Stimulated activated CD8-positive, alpha-beta memory T cell treated with anti-CD3 and anti-CD28 coated beads, Interleukin-2, amount 100 ng/mL, for 1 hour (primary cell): ENCODE data around the gene ANKRD44.
A peak's percentile ranks its signal among the peaks of the same experiment; 100 is the strongest.

Experiments
- DNase-seq, 2 donors: peaks; one replicate each; pipeline ENCODE4 v3.0.0-alpha.2; 2020; ENCODE audit warnings: low read depth in 2 of 2

The ANKRD44 gene

DNA sequence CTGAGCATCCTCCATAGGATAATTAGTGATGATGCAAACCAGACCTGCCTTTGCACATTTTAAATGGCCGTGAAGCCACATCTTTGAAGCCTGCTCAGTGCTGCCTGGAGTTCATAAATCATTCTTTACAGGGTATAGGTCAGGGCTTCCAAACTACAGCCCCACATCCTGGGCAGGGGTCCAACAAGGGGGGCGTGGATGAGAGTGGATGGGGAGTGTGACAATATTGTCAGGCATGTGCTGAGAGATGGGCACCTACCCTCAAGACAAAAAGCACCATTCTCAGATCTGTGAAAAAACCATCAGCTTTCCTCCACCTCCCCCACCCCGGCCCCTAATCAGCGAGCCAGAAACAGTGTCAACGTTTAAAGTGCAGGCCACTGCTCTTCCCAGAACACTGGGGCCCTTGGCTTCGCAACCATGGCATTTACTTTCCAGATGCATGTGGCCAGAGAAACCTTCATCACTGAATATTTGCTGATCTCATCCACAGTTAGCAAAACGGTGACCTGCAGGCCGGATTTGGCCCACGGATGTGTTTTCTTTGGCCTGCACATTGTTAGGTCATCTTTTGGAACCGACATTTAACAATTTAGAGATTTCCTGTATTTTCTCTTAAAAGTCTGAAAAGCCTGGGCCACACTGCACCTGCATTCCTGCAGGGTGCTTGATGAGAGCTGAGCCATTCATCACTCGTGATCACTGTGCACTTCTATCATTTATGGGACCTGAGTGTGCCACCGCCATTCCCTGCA is 130.7 kb downstream of the ANKRD44 start:
- DNase-seq: no peak

DNA sequence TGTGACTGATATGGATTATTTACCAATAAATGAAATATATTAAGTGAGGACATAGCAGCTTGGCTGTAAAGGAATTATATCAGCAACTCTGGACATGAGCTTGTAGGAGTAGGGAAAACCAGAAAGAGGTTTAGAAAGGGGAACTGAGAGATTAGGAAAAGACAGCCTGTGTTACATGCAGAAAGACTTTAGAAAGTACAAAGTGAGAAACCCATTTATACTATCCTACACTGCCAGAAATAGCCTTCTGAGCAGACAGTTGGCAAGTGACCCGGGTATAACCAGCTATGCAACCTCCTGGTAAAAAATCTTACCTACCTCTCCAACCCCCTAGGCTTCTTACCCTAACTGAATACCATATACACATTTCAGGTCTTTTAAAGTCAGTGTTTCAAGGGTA is 134.1 kb downstream of the ANKRD44 start:
- no peak for DNase-seq

DNA sequence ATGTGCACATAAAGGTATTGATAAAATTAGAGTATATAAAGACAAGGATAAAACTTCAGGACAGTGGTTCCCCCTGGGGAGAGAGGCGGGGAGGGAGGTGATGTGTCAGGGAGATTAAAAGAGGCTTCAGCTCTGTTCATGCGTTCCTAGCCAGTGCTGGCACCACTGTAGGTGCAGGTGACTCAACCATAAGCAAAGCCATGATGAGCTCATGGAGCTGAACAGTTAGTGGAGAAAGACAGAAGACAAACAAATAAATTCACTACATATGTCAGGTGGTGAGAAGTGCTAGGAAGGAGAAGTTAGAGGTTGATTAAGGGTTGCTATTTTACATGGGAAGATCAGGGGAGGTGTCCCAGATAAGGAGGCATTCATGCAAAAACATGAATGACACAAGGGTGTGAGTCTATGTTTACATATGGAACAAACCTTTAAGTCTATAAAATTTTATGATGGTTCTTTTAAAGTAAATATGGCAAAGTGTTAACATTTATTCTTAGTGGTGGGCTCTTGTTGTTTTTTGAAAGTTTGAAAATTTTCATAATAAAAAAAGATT is 136.0 kb downstream of the ANKRD44 start:
- DNase-seq: no peak

DNA sequence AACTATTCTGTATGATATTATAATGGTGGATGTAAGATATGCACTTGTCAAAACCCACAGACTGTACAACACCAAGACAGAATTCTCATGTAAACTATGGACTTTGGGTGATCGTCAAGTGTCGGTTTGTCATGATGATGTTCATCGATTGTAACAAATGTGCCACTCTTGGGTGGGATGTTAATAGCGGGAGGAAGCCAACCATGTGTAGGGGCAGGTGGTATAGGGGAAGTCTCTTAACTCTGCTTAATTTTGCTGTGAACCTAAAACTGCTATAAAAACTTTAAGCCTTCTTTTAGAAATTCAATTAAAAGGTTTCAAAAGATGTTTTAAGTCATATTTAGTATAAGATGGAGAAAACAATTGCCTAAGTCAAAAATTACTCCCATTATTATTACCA is 139.0 kb downstream of the ANKRD44 start:
- no peak for DNase-seq

DNA sequence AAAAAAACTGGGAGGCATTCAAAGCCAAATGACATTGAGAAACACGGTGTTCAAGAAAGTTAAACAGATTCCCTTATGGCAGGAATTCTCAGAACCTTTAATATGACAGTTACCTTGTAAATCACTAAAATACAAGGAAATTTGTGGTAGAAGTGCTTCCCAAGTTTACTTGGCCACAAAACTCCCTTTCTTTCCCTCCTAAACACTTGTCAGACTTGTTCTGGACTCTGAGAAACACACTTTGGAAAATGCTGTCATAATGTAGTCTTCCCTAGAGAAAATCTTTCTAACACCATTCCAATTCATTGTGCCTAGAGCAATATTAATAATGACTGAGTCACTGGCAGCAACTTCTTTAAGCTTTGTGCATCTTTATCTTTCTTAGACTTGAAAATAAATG is 140.4 kb downstream of the ANKRD44 start:
- no peak for DNase-seq

DNA sequence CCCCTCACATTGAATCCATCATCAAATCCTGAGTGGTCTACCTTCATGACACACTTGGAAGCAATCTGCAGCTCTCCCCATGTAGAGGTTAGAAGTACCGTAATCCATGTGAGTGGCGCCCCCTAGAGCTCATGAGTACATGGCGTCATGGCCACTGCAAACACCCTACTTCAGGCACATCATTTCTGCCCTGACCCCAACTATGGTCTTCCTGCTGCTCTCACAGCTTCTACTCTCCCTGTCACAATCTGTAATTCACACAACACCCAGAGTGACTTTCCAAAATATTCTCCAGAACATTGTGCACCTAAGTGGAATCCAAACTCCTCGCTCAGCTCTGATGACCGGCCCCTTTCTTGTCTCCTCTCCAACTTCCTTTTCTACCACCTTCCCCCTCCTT is 141.9 kb downstream of the ANKRD44 start:
- peak; percentile 50 to 59 for DNase-seq

DNA sequence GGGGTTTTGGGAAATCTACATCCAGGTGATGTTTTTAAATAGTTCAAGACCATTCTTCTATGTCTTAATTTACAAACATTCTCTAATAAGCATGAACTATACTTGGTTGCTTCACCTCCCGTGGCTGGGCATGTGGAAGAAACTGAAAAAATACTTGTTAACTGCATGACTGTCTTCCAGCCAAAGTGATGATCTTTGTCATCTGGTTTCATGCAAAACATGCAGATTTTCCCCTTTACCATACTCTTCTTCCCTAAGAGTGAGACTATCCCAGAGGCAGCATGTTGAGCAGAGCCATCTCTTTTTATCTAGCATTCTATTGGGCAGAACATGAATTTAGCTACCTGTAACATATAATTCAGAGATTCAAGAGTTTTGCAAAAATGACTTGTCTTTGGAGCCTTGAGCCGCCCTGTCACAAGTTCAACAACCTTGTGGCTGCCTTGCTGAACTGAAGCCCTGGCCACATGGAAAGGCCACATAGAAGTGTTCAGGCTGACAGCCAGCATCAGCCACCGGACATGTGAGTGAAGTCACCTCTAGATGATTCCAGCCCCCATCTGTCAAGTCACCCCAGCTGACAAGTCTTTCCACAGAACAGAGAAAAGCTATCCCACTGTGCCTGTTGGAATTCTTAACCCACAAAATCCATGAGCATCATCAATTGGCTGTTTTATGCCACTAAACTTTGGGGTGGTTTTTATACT is 142.8 kb downstream of the ANKRD44 start:
- no peak for DNase-seq

DNA sequence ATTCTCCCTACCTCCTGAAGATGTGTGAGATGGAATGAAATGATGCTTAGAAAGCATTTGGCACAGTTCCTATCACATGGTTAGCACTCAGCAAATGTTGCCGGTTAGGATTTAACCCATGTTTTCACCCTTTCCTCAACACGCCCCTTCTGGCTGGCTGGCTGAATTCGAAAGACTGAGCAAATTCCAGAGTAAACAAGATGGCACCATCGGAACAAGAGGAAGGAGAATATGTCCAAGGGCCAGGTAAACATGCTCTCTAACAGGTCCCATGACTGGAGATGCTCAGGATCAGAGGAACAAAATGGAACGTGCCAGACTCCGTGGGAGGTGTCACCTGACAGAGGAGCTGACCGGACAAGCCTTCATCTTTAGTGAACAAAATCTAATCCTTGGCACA is 145.6 kb downstream of the ANKRD44 start:
- no peak for DNase-seq

DNA sequence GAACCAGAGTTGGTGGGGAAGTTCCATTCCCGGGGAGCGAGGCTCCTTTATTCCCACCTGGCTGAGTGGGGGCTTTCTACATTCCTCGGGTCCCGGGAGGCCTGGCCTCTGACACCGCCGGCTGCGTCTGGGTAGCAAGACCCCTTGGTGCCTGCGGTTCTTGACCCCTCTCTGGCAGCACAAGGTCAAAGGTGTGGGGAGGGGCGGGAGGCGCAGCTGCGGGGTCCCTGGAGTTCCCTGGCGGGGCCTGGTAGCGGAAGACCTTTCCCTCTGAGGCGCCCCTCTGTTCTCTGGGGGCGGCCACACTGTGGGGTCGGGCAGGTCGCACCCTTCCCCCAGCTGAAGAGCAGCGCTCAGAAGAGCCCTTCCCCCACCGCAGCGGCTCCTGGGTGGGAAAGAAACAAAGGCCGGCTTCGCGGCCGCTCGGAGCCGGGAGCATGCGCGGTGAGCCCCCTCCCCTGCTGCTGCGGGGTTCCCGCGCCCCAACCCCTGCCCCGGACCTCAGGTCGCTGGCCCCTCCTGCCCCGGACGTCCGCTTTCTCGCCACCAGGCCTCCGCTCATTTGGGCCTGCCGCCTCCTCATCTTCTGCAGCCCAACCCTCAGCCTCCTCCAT is 146.3 kb downstream of the ANKRD44 start:
- no peak for DNase-seq

DNA sequence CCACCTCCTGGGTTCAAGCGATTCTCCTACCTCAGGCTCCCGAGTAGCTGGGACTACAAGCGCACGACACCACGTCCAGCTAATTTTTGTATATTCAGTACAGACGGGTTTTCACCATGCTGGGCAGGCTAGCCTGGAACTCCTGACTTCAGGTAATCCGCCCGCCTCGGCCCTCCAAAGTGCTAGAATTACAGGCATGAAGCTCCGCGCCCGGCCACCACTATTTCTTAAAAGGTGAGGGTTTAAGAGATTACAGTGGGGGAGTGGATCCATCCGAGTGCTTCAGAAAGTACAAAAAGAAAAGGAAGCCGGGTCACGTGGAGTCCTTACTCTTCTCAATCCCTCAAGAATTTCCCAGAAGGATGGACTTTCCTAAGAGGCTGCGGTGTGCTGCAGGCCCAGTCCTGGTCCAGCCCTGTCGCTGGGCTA is 146.9 kb downstream of the ANKRD44 start:
- DNase-seq: no peak

DNA sequence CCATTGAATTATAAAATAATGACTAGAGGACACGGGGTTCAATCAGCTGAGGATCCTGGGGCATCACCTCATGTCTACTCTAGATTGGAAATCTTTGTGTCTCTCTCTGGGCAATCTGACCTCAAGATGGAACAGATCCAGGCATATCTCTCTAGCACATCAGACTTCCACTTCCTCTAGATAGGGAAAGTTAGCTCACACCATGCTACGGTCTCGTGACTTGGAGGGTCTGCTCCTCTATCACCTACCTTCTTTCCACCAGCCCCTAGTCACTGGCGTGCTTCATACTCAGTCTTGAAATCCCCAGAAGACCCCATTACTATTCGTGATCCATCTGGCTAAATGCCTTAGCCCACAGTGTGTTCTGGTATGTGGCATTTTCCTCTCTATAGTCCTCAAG is 148.8 kb downstream of the ANKRD44 start:
- DNase-seq: no peak

DNA sequence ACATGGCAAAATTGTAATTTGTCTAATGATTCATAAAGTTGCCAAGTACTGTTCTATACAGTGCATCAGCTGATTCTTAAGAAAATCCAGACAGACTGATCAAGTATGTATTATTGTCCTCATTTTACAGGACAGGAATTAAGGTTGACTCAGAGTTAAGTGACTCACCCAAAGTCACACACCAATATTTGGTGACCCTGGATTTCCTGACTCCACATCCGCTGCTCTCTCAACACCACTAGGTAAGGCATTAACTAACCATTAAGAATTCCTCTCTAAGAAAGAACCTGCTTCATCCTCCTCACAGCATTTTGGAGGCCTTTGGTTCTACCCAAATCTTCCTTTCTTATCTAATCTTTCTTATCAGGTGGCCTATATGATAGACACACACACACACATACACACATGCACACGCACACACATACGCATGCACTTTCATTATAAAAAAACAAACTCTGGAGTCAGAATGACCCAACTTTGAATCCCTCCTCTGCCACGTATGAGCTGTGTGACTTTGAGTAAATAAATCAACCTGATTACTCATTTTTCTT is 150.8 kb downstream of the ANKRD44 start:
- DNase-seq: peak in 1 of 2 donors; percentile 14

DNA sequence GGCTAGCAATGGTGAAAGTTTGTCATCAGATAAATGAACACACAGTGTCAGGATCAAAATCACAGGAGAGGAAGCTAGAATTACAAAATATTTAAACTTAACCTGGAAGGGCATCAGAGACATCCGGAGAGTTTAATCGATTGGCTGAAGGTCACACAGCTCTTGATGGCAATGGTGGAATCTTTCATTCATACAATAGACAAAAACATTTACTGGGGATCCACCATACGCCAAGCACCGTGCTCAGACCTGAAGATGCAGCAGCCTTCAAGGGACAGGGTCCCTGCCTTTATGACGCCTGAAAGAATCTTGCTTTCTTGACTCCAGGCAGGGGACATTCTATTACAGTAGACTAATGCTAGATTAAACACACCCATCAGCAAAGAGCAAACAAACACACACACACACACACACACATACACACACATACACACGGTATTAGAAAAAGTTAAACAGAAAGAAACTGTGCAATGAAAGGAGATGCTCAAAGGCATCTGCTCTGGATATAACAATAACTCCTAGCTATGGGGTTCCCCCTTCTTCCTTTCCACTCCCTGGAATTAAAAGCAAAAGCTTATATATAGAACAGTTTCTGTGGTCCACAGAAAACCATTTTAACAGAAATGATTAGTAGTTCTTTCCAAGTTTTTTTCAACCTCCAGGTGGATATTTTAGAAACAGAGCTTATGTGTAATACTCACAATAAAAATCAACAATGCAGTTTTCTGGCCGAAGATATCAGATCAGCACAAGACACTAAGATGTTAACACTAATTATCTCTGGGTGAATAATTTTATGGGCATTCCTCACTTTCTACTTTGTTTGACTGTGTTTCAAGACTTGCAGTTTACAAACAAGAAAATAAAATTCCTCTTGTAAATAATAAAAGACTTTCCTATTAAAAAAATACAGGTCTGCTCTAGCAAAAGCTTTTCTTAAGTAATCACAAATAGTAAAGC is 151.7 kb downstream of the ANKRD44 start:
- DNase-seq: no peak

DNA sequence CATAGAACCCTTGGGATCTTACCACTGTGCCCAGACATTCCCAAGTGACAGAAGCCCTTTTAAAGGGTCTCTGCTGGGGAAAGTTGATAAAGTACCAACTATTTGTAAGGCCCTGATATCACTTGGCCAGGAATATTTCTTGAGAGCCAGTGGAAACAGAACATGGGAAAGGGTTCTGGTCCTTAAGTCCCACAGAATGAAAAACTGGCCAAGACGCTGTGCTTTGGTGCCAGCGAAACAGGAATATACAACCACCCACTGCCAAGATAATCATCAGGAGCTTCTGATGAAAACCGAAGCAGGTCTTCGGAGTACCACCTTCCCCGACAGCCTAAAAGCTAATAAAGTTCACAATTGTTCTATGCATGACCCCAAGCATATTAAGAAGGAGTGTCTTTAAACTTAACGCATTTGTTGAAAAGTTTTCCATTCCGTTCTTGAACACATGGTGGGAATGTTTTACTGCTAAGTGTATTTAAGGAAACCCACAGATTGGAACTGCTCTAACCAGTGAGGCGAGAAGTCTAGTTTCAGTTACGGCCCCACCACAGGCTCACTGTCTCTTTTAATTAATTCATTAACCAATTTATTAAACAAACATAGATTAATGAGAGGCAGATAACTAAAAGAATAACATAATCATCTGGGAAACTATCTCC is 152.6 kb downstream of the ANKRD44 start:
- DNase-seq: no peak

DNA sequence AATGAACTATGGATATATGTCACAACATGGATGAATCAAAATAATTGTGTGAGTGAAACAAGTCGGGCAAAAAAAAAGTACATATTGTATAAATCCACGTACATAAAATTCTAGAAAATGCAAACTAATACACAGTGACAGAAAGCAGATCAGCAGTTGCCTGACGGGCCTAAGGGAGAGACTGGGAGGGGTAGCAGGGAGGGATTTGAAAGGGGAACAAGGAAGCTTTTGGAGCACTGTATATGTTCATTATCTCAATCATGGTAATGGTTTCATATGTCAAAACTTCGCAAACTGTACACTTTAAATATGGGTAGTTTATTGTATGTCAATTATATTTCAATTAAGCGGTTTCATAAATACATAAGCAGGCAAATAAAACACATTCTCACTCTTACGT is 153.8 kb downstream of the ANKRD44 start:
- DNase-seq: no peak

DNA sequence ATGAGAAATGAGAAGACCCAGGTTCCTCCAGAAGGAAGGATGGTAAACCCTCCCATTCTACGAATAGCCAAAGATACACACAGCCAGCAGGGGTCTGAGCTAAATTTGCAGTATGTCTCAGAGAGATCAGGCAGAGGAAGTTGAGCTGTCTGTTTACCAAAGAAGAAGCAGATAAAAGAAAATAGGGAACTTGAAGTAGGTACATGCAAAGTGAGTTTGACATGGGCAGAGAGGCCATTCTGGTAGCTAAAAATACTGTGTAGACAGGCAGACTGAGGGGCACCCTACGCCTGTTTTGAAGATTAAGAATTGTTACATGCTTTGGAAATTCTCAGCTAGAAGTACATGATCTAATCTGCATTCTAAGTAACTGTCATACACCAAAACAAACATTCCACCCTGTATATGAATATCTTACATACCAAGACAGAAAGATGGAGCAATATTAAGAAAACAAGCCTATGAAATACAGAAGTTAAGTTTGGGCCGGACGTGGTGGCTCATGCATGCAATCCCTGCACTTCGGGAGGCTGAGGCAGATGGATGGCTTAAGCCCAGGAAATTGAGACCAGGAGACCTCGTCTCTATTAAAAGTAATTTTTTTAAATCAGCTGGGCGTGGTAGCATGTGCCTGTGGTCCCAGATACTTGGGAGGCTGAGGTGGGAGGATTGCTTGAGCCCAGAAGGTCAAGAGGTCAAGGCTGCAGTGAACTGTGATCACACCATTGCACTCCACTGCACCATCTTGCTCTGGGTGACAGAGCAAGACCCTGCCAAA is 157.9 kb downstream of the ANKRD44 start:
- DNase-seq: no peak

DNA sequence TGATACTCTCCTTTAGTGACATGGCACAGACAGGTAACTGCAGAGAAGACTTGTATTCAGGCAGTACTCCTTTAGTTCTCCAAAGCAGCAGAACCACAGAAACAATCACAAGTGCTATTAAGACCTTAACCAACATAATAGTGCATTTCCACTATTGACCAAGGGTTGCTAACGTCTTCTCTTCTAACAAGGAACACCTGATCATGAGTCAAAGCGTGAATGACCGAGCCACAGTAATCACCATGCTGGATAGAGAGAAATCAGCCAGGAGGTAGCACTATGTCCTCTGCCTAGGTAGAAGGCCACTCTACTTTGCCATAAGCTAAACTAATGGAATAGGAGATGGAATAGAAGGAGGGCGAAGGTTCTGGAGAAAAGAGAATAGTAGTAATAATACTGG is 161.0 kb downstream of the ANKRD44 start:
- DNase-seq: no peak

DNA sequence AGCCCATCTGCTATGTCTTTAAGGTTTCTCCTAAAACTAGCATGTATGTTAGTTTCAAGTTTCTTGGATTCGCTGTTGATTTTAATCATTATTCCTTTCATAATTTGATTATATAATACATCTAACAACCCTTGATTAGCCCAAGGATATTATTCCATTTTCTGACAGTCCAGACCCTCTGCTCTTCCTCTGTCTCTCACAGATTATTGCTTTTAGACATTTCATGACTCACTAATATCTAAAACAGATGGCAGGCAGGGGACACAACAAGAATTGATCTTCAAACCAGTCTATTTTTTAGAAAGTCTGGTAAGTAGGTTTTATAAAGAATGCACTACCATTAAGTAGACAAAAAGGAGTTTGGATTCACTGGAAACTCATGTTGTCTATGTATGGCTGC is 162.2 kb downstream of the ANKRD44 start:
- no peak for DNase-seq

DNA sequence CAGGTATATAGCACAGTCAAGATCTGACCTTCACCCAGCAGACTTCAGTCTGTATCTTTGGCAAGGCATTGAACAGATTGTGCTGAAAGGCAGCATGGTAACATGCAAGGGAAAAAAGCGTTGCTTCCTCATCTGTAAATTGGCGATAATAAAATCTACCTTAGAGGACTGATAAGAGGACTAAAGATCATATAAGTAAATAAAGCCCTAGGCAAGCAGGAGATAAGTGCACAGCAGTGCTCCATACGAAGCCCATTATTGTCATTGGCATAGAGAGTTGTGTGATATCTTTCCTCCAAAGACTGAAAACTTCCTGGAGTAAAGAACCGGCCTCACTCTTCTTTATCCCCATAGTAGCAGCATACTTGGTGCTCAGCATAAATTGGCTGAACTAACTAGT is 162.6 kb downstream of the ANKRD44 start:
- no peak for DNase-seq

DNA sequence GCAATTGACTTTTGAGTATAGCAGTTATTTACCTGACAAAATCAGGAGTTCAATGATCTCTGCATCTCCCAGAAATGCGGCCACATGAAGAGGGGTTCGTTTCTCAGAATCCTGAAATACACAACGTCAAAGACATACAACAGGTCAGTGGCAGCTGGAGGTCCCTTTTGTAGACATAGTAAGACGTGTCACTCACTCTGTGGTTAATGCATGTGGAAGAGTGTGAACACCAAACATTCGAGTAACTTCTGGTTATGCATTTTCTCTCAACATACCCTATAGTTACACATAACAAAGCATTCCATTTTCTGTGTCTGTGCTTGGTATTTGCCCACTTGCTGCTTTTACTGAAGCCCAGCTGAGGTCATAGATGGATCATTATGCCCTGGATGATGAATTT is 163.6 kb downstream of the ANKRD44 start:
- DNase-seq: no peak
